ENCODE results near the gene NATD1.

- no peak for TF ChIP-seq TARDBP (IDR thresholded peaks at IDR 0.05)
- no peak for TF ChIP-seq NFRKB (IDR thresholded peaks at IDR 0.05)
- no peak for TF ChIP-seq BHLHE40 (IDR thresholded peaks at IDR 0.05; ENCODE audit: borderline replicate concordance)
- no peak for TF ChIP-seq CTBP1 (IDR thresholded peaks at IDR 0.05; ENCODE audit: borderline replicate concordance)
- TF ChIP-seq FOXK2 (IDR thresholded peaks at IDR 0.05): no peak
- no peak for TF ChIP-seq SP1 (IDR thresholded peaks at IDR 0.05)
- TF ChIP-seq L3MBTL2 (conservative IDR thresholded peaks at IDR 0.05): no peak
- no peak for TF ChIP-seq FOXM1 (IDR thresholded peaks at IDR 0.05; ENCODE audit: borderline replicate concordance)
- no peak for TF ChIP-seq FOXA1 (IDR thresholded peaks at IDR 0.05)
- no peak for TF ChIP-seq HDGF (IDR thresholded peaks at IDR 0.05; ENCODE audit: borderline replicate concordance)
- TF ChIP-seq SUZ12 (IDR thresholded peaks at IDR 0.05): no peak
- TF ChIP-seq ARNT (IDR thresholded peaks at IDR 0.05): no peak
Measured at GRCh38 chr17:21204935-21205334, 48.3 kb downstream of the NATD1 start.

Measured in HEK293T (cell line).